ENCODE results near the gene NEDD1.
A peak's percentile ranks its signal among the peaks of the same experiment; 100 is the strongest.

NEDD1 gene

DNA sequence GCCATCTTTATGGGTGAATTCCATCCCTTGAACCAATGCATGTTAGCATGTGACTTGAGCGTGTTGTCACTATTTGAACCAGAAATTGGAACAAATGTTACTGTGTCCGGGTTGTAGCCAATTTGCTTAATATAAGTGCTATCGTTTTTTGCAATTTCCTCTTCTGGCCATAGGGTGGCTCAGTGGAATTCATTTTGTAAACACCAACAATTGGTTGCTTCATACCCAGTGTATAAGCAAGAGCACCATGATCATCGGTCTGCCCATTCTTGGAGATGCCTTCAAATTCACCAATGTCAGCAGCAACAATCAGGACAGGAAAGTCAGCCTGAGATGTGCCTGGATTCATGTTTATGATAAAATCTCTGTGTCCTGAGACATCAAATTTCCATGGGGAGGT is 5.0 kb upstream of the NEDD1 start:
- no peak for DNase-seq

DNA sequence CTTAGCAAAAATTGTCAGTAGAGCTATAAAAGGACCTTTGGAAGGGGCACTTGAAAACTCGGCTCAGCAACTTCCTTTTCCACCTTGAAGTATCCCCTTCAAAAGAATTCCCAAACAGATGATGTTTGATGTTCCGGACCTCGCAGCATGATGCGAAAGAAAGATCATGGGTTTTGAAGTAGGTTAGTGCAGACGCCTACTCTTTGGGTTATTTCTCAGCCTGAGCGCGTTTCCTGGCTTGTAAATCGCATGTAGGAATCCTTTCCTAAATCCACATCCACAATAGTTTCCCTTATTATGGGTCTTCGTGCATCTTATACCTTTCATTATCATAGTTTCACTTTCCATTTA is 584 bp upstream of the NEDD1 start:
- DNase-seq = no peak

DNA sequence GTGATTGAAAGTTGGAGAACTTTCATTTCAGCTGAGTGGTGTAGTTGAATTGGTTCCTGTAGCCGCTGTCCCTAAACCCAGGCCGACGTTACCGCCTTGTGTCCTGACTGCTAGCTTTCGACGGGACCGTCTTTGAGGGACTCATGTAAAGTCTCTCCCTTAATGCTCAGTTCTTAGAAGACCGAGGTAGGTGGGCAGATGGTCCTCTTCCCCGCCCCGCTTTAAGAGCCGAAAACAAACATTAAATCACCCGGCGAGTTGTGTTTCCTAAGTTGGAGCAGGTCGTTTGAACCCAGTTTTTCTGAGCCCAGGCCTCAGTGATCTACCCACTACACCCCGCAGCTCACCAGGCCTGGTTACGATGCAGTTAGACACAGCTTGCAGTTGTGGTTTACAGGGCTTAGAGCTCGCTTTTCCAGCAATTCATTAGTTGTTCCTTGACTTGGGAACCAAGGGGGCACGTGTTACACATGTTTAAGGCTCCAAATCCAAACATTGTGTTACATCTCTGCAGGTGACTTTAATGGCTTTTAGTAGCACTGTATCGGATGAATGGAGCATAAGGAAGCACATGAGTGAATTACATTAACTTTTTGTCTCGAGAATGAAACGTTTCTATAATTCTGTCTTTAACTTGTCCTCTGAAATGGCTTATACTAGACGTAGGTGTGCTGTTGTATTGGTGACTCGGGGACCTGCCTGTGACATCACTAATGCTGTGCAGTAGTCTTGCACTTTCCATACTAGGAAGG is 790 bp downstream of the NEDD1 start:
- no peak for DNase-seq

DNA sequence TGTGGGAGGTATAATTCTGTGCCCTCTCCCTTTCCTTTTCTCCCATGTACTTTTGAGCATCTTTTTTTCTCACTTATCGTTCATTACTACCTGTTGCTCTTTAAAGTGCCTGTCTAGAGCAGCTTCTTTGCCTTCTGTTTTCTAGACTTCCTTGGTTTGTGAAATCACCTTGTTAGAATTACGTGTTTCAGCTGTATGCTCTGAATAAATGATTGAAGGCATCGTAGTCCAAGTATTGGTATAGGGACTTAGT is 1.3 kb downstream of the NEDD1 start:
- no peak for DNase-seq

DNA sequence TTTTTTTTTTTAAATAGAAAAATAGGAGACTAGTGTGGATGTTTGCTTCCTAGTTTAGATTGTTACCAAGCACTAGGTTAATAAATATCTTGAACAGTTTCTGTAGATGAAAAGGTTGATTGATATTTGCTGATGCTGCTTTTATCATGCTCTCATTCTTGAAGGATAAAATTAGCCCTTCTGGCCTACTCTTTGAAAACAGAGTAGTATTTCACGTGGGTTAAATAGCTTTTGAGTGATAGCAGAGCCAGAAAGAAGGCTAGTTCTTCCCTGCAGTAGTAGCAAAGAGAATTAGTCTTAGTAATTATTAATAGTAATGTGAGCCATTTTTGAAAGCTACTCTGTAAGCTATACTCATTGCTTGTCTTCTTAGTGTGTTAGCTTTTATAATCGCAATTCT is 5.2 kb downstream of the NEDD1 start:
- DNase-seq = no peak

DNA sequence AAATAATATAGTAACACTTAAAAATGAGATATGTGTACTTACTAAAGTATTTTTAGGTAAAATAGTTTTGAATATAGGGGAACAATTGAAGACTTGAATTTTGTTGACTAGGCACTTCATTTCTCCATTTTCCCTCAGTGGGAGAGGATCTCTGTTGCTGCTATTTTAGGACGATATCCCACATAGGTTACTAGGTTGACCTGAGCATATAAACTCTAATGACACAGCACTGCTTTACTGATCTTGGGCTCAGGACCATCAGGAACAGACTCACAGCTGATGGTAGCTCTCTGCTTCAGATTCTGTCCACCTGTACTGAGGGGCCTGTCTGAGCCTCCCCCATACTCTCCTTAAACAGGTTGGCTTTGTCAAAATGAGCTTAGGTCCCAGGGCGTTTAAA is 5.9 kb downstream of the NEDD1 start:
- no peak for DNase-seq

DNA sequence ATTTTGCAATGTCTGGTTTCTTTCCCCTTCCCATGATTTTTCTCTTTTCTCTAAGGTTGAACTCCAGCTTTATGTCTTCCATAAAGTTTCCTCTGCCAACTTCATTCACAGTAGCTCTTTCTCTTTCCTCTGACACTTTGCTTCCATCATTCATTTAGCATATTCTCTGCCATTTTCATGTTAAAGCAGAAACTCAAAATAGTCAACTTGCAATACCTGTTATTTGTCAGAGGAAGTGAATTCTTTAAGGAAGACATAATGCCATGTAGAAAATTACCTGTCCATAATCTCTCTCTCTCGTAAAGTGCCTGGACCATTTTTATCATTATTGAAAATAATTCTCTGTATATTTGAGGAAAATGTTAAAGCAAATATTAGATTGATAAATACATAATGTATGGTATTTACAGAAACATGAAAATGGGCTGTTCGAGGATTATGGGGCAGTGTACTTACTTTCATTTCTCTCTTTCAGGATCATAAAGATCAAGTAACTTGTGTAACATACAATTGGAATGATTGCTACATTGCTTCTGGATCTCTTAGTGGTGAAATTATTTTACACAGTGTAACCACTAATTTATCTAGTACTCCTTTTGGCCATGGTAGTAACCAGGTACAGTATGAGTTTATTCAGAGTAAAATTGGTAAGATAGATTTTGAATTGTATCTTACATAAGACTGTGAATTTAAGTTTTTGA is 12.6 kb downstream of the NEDD1 start:
- no peak for DNase-seq

DNA sequence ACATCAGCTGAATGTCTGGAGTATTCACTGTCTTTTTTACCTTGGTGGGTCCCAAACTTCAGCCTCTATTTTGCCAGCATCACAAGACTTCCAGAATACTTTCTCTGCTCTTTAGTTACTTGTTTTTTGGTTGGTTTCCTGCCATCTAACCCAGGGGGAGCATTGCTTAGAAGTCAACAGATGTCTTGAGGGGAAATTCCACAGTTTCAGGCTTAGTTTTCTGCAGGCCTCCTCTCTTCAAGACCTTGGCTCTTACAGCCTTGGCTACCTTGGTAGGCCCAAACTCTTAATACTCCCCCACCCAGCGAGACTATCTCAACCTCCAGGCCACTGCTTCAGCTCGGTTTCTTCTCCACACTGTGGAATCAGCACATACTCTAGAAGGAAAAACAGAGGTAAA is 41.7 kb downstream of the NEDD1 start:
- DNase-seq = no peak

DNA sequence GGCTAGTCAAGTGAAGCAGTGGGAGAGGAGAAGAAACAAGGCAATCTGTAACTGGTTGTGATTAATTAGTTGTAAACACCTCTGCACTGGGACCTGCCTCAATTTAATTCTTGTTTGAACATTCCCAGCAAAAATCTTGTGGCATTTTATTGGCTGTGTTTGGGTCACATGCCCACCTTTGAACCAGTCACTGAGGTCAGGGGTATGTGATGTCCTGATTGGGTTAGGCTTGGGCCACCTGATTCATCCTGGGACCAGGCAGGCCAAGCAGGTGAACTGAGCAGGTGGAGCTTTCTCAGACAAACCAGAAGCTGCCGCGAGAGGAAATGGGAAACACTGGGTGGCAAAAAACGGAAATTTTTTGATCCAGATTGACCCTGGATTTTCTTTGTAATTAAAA is 72.5 kb downstream of the NEDD1 start:
- DNase-seq = no peak

DNA sequence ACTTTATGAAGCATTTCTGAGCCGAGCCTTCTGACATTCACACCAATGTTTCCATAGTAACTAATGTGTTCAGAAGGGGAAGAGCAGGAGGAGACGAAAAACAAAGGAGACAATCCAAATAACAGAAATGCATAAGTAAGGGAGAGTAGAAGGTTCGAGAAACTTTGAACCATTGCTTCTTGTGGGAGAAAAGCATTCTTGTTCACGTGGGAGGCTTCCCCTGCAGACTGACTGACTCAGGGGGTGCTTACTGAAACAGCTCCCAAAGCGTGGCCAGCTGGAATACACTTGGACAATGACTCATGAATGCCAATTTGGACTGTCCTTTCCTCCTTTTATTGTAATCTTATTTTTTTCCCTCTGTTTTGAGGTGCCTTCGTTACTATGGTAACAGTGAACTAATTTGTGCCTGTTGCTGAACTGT is 73.9 kb downstream of the NEDD1 start:
- DNase-seq = no peak

DNA sequence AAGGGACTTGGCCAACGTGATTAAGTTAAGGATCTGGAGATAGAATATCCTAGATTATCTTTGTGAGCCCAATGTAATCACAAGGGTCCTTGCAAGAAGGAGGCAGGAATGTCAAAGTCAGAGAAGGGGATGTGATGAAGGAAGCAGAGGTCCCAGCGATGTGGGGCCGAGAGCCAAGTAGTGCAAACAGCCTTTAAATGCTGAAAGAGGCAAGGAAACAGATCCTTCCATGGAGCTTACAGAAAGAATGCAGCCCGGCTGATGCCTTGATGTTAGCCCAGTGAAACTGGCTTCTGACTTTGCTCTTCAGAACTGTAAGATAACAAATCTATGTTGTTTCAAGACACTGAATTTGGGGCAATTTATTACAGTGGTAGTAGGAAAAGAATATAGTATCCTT is 74.9 kb downstream of the NEDD1 start:
- no peak for DNase-seq

DNA sequence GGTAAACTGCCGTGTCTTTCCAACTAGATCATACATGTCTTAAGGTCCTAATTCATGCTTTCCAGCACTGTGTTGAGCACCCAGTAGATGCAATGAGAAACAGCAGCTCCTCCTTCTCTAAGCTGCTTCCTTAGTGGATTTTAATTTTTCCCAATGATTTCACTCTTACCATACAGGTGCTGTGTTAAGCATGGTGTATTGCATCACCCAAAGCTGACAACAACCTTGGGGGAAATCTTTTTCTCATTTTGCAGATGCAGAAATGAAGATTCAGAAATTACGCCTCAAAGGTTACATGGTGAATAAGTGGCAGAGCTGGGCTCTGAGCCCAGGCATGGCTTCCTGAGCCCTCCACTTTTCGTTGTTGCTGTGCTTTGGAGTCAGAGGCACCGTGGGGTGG is 75.6 kb downstream of the NEDD1 start:
- no peak for DNase-seq

DNA sequence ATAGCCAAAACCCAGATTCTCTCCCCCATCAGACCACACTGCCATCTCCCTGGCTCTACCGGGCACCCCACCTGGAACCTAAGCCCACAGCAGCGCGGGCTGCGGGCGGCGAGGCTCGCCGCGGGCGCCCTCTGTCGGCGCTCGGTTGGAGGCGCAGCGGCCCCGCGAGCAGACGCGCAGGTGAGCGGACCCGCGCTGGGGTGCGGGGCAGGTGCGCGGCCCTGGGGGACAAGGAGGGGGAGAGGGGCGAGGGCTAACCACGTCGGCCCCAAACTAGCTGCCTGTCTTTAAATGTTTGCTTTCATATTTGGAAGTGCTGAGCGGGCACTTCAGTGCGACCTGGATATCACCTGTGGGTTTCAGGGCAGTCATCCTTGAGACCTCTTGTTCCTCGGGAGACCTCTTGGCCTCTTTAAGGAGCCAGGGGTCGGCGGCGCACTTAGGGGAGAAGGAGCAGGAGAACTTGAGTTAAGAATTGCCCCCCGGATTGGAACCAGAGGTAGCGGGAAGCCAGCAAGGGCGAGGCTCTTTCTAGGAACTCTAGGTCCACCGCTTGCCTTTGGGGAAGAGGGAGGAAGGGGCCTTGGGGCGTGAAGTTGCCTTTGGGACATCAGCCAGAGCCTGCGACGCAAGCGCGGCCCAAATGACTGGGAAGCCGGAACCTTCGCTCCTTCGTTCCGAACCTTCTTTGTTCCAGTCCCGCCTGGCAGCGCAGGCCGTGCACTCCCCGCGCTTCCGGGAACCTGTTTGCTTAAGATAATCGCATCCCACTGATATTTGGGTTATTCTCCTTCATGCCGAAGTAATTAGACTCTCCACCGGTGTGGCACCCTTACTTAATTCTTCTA is 78.7 kb downstream of the NEDD1 start:
- no peak for DNase-seq

DNA sequence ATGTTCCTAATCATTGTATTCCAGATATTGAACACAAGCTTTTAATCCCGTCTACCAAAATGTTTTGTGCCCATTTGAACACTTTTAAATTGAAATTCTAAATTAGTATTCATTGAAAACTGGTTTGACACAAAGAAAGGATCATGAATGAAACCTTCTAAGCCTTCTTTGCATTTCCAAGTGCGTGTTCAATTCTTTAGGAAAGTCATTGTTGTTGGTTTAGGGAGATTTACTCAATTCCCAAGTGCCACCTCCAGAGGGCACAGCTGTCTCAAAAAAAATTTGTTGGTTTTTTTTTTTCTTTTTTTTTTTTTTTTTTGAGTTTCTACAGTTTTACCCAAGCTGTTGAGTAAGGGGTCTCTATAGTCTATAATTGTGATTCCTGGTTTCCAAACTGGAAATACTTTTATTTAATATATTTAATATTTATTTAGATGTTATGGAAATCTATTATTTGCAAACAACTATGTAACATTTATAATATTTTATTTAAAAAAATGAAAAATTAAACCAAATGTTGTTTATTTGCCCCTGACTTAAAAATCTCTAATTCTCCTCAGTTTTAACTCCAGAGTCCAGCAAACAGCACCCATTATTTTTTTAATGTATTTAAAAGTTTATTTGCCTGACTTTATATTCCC is 79.9 kb downstream of the NEDD1 start:
- DNase-seq = peak; percentile 42

DNA sequence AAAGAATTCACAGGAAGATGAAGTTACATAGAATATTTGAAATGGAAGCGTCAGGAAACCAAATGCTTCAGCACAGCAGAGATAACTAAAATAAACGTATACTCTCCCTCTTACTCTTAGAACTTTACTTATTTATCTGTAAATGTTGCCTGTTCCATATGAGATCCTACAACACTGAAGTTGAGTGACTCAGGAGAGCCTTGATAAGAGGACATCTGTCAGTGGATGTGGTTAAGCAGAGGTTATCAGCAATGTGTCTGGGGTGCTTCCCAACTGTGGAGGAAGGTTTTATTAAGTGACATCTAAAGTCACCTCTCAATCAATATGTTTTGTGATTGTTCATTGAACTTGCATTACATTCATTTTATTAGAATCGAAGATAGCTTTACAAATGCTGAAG is 81.9 kb downstream of the NEDD1 start:
- no peak for DNase-seq

DNA sequence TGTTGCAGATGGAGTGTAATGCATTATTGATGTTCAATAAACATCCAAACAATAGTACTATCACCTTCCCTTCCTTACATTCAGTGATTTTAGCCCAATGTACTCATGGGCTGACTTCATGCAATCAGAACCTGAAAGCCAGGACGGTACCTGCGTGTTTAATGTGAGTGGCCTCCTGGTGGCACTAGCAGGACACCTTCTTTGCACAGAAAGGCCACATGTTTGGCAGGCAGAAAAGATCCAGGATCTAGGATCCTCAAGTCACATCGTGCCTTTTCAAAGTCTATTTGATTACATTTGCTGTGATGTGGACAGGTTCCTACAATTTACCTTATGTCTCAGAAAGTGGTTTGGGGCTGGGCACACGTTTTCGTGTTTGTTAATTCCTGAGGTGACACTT is 82.9 kb downstream of the NEDD1 start:
- no peak for DNase-seq

DNA sequence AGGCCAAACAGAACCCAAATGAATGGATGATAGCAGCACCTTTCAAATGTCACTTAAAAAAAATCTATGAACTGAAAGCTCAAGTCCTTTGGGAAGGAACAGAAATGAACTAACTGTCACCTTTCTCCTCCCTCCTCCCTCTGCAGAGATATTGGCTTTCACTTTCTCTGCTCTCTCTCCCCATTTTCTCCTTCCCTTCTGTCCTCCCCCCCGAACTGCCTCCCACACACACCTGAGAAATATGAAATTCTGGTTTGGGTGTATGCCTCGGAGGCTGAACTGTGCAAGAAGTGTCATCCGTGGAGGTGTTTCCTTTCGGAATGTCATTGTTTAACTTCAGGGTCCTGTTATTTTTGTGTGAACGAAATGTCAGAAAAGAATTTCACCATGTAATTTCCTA is 87.8 kb downstream of the NEDD1 start:
- no peak for DNase-seq

DNA sequence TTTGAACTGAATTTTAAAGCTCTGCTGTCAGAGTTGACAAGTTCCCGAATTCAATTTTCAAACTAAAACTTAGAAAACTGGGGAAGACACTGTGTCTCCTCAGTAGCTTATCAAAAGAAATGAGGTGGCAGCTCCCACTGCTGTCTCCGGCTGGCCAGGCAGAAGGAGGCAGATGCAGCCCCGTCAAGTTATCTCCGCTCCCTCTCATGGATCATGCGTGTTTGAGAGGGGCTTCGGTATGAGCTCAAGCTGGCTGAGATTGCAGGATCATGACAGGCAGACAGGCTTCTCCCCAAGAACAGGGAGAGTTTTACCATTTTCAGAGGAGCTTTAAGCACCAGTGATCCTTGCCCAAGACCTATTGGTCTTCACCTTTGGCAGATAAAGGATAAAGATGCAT is 88.8 kb downstream of the NEDD1 start:
- no peak for DNase-seq

DNA sequence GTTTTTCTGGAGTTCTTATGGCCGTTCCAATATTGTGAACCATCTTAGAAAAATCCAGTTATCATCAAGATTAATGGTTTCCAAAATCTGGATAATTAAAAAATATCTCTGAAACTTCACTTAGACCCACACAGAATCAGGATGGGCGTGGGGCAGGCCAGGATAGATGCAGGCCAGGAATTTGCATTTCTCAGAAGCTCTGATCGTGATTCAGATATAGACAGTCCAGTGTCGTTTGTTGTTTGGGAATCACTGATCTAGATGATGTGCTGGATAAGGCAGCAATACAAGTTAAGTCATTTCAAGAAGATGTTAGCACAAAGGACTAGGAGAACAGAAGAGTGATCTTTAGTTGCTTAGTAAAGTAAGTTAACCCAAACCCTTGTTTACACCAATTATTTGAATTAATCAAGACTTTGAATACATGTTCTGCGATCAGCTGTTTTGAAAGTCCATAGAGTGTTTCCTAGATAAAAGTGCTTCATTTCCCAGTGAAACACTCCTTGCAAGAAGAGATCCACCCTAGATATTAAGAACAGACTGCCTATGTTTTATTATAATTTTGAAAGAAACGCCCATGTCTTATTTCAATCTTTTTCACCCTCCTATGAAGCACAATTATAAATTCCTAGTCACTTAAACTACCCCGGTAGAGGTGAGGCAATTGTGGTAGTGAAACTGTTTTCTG is 90.9 kb downstream of the NEDD1 start:
- DNase-seq = no peak

DNA sequence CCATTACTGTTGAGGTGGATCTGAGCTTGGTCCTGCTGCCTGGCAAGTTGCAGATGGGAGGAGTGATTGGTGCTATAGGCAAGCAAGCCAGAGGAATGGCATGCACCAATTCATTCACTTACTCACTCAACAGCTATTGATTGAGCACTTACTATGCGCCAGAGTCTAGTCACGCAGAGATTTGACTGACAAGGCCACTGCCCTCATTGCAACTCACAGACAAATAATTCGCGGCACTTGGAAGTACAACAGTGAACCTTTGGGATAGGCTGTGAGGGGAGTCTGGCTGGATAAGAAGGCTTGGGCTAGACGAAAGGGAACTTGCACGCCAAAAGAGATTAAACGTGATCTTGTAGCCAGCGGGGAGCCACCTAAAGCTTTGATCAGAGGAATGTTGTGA is 96.2 kb downstream of the NEDD1 start:
- no peak for DNase-seq

All from NCI-H1436 treated with DMSO at 0.1 percent for 48 hours (cell line).